GM19023 (cell line): ENCODE results near the gene SLC13A3.
"Not testable (repeated sequence)": the region's sequence is repeated elsewhere in the genome, so short reads cannot be mapped to it uniquely, and the experiment has no call there.

Experiments
- ATAC-seq: cut with Tn5 transposase; IDR thresholded peaks from one replicate; pipeline ENCODE4 v1.9.1; 2021; ENCODE audit warnings: mild to moderate bottlenecking, moderate library complexity; ENCODE audit not compliant: unreplicated experiment

SLC13A3 gene

GRCh38 chr20:46681032-46681854 is 30.0 kb upstream of the SLC13A3 start:
- no peak for ATAC-seq

DNA sequence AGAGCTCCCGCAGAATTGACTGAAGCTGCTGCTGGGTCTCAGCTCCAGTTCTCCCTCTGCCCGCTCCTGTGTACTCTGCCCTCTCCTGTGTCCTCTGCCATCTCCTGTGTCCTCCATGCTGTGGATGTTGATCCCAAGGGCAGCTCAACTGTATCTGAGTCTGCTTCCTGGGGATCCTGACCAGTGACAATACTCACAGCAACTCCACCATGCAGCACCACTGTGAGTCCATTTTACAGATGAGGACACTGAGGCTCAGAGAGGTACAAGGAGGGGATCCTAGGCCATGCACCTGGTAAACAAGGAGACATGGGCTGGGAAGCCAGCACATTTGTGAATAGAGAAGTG is 29.4 kb upstream of the SLC13A3 start:
- ATAC-seq: no peak

- ATAC-seq: no peak
These were observed 27.3 kb upstream of the SLC13A3 start for GRCh38 chr20:46678516-46678915.

DNA sequence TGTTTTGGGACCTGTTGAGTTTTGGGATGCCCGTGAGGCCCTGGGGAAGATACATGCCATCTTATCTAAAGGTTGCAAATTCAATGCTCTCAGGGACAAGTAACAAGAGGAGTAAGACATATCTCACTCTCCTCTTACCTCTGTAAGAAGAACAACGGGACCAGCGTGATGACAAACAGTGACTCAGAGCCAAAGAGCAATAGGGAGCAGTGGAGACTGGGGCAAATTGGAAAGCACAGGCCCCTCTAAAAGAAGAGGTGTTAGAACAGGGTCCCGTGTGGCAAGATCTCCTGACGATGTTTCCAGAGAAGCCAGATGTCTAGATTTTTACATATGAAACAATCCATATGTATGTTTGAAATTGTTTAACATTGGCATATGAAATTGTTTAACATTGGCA is 26.3 kb upstream of the SLC13A3 start:
- ATAC-seq: no peak

DNA sequence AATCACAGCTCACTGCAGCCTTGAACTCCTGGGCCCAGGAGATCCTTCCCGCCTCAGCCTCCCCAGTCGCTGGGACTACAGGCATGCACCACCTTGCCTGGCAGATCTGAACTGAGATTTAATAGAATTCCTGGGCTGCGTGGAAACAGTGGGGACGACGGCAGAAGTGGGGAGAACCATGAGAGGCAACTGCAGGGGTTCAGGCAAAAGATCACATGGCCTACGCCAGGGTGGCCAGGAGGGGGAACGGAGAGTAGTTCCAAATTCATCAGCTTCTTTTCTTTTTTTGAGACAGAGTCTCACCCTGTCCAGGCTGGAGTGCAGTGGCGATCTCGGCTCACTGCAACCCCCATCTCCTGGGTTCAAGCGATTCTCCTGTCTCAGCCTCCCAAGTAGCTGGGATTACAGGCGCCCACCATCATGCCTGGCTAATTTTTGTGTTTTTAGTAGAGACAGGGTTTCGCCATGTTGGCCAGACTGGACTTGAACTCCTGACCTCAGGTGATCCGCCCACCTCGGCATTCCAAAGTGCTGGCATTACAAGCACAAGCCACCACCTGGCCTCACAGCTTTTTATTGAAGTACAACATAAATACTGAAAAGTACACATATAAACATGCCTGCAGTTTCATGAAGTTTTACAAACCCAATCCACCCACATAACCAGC is 25.5 kb upstream of the SLC13A3 start:
- not testable (repeated sequence) for ATAC-seq

DNA sequence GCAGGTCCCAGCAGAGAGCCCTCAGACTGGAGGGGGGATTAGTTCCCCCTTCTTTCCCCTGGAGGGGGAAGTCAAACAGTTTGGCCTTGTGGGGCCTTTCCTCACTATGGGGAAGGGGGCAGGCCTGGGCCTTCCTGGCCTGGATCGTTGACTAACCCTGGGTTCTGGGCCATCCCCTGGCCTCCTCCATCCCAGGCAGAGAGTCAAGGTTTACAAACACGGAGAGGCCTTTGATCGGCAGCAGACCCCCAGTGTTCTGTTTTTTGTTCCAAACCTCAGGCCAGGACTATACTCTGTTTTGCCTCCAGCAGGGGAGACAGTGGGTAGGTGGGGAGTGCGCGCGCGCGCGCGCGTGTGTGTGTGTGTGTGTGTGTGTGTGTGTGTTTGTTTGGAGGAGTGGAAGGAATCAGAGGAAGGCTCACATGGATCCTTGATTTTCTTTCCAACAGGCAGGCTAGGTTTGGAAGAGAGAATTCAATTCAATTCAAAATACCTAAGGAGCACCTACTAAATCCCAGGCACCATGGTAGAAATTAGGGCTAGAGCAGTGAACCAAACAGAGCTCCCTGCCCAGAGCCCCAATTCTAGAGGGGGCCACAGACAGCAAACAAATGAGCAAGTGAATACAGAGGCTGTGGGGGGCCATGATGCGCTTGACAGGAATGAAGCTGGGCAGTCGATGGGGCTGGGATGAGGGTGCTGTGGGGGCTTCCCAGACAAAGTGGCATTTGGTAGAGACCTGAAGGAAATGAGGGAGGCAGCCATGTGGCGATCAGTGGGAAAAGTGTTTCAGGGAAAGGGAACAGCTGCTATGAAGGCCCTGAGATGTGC is 23.2 kb upstream of the SLC13A3 start:
- ATAC-seq: no peak

GRCh38 chr20:46673394-46674252 is 22.4 kb upstream of the SLC13A3 start:
- no peak for ATAC-seq

GRCh38 chr20:46672543-46673148 is 21.4 kb upstream of the SLC13A3 start:
- ATAC-seq: no peak

DNA sequence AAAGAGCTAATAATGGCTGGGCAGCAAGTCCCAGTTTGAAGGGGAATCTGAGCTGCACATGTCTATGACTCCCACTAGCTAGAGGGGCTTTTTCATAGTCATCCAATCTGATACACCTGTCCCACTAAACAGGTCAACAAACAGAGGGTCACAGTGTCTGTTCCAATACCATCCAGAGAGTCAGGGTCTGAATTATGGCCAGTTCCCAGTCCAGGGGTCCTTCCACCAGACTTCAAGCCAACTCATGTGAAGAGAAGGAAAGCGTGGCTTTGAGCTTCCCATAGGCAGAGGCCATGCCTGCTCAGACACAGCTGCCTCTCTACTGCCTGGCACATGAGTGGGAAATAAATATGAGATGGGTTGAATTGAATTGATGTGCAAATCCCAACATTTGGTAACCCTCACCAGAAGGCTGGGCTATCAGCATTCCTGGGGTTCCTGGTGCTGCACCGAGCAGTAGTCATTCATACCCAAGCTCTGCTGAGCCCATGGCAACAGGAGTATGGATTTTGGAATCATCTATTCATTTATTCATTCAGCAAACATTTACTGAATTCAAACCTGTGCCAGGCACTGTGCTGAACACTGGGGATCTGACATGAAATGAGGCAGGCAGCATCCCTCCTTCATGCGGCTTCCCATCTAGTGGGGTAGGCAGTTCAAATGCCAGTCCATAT is 20.7 kb upstream of the SLC13A3 start:
- ATAC-seq: no peak

DNA sequence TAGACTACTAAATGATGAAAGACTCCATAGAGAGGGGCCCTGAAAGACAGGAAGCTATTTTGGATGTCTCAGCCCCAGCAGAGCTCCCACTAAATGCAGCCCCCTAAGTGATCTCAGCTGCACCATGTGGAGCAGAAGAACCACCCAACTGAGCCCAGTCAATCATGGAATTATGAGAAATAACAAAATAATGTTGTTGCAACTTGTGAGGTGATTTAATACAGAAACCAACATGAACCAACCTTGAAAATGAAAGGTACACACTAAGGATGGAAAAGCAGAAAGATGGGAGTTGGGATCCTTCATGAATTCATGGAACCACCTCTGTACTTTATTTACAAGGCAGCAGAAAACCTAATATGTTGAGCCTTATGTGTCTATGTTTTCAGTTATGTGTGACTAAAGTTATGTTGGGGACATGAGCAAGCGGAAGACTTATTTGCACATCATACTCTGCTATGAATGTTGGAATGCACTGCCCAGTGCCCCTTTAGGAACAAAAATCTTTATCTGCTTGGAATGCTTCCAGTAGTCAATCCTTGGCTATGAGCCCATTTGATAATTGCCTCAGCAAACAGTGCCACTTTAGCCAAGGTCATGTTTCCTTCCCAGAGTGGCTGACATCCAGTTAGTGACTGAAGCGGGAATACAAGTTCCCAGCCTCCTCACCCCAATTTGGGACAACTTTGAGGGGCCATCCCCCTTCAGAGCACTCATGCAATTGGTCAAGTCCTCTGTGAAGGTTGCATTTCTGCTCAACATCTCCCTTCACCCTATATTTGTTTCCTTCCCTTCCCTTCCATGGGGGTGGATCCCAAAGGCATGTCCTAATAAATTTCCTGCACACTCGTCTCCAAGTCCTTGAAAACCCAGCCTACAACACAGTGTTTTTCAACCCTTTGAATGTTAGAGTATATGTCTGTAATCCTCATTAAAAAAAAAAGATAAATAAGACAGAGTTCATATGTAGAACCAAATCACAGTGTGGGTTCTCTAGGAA is 19.6 kb upstream of the SLC13A3 start:
- ATAC-seq: no peak

GRCh38 chr20:46670228-46670584 is 18.9 kb upstream of the SLC13A3 start:
- ATAC-seq: no peak

DNA sequence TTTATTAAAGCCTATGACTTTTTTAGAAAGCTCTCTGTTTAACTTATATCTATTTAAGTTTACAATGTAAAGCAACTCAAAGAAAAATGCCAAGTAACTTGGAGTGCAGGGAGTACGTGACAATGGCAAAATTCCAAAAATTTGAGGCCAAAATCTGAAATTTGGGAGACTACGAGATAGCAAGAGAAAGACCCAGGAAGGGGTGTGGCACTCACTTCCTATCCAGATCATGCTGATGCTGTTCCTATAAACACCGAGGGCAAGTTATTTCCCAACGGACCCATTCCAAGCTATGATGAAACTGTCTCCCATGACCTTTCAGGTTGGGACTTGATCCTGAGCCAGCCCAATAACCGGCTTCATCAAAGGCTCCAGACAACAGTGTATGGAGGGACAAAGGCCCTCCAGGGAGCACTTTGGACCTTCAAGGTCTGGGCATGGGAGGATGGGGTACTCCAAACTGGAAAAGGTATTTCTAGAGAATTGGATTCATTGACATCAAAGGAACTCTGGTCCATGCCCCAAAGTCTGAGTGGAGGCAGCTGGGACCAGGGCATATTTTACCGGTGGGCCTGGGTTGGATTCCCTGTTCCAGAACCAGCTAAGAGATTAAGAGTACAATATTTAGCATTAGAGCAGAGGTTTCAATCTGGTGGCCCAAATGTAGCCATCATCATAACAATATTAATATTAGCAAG is 15.7 kb upstream of the SLC13A3 start:
- ATAC-seq: no peak

DNA sequence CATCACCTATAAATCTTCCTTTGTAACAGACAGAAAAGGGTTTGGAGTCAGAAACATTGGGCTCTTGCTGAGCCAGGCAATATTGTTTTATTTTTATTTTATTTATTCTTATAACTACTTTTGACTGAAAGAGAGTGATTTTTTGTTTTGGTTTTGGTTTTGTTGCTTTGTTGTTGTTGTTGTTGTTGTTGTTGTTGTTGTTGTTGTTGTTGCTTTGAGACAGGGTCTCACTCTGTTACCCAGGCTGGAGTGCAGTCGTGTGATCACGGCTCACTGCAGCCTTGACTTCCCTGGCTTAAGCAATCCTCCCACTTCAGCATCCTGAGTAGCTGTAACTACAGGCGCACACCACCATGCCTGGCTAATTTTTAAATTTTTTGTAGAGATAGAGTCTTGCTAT is 15.0 kb upstream of the SLC13A3 start:
- ATAC-seq: no peak

GRCh38 chr20:46665602-46666001 is 14.3 kb upstream of the SLC13A3 start:
- ATAC-seq: no peak

DNA sequence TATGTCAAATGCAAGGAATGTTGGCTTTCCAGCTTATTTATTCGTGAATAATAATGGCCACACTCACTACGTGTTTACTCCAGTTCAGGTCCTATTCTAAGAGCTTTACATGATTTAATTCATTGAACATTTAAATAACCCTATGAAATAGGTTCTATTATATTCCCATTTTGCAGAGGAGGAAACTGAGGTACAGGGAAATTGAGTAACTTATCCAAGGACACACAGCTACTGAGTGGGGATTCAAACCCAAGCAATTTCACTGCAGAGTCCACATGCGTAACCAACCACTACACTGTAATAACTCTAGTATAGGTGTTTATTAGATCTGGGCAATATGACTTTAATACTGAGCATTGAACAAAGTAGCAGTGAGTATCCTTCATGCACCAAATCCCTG is 12.3 kb upstream of the SLC13A3 start:
- no peak for ATAC-seq

- ATAC-seq: no peak
These were observed 10.4 kb upstream of the SLC13A3 start for GRCh38 chr20:46661659-46662058.

- ATAC-seq: no peak
These were observed 9.2 kb upstream of the SLC13A3 start for GRCh38 chr20:46660487-46660886.

DNA sequence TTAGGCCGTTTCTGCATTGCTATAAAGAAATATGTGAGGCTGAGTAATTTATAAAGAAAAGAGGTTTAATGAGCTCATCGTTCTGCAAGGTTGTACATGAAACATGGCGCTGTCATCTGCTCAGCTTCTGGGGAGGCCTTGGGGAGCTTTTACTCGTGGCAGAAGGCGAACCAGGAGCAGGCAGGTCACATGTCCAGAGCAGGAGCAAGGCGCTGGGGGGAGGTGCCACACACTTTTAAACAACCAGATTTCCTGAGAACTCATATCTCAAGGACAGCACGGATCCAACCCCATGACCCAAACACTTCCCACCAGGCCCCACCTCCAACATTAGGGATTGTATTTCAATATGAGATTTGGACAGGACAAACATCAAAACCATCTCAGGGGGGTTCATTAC is 6.4 kb upstream of the SLC13A3 start:
- no peak for ATAC-seq
